HG02970 (cell line): ENCODE results near the gene IDUA.

Experiments used
- ATAC-seq: cut with Tn5 transposase; IDR thresholded peaks from one replicate; pipeline ENCODE4 v1.9.1; 2021; ENCODE audit warnings: mild to moderate bottlenecking, moderate library complexity, moderate number of reproducible peaks; ENCODE audit not compliant: unreplicated experiment, low FRiP score

The IDUA gene

DNA sequence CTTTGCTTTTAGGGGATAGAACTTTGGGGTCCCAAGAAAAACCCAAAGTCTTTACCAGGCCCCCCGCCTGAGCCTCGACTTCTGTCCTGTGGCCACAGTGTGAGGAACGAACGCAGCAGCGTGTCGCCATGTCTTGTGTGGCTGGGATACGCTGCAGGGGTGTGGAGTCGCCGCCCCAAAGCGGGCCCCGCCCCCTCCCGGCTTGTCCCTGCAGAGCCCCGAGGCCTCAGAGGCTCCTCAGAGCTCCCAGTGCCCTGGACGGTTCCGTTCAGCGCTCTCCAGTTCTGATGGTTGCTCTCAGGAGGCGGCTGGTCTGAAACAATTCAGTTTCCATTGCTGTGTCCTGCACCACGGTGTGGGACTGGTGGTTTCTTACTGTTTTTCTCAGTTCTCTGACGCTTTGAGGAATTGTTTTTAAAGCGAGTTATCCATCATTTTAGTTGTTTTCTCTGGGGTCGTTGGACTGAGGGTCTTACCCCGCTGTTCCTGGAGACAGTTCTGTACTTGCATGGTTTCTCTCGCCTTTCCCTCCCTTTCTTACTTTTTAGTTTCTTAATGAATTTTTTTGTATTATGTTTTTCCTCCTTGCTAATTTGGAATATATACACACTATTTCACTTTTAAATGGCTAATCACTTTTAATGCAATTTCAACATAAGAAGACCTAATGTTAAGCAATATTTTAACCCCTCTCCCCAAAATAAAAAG lies 1.6 kb upstream of the IDUA start:
- ATAC-seq: no peak

DNA sequence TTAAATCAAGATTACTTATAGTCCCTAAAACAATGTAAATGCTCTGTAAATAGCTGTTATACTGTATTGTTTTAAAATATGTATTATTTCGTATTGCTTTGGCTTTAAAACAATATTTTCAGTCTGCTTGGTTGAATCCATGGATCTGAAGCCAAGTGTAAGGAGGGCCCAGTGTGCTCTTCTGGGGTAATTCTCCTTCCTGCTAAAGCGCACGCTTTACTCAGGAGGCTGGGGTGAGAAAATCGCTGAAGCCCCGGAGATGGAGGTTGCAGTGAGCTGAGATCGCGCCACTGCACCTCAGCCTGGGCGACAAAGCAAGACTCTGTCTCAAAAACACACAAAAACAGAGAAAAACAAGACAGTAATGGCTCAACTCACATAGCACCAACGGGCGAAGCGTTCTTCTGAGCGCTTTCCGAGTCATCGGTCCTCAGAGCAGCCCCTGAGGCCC lies 391 bp upstream of the IDUA start:
- no peak for ATAC-seq

DNA sequence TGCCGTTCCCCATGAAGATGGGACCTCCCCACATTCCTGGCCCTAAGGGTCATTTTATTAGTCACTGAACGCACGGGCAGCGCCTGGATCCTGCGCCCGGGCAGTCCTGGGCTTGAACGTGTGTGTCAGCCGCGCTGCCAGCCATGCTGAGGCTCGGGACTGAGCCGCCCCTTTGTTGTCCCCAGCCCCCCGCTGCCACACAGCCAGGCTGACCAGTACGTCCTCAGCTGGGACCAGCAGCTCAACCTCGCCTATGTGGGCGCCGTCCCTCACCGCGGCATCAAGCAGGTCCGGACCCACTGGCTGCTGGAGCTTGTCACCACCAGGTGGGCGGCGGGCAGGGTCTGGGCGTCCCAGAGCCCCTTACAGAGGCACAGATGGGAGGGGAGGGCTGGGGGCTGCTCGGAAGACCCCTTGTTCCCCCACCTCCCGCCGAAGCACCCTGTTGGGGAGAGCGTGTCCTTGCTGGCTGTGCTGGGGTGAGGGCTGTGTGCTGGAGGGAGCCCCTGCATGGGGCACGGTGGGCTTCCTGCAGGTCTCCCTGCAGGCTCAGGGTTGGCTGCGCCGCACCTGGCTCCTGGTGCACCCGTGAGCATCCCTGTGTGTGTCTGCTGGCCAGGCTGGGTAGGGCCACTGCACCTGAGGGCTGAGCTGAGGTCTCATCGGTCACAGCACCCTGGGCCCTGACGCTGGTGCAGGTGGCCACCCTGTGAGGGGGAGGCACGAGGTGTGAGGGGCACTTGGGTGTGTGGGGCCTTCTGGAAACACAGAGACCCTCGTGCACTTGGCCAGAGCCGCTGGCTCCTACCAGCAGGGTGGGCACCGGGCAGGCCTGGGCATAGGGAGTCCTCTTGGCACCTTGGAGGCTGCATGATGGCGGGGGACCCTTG lies 1.0 kb downstream of the IDUA start:
- ATAC-seq: no peak

DNA sequence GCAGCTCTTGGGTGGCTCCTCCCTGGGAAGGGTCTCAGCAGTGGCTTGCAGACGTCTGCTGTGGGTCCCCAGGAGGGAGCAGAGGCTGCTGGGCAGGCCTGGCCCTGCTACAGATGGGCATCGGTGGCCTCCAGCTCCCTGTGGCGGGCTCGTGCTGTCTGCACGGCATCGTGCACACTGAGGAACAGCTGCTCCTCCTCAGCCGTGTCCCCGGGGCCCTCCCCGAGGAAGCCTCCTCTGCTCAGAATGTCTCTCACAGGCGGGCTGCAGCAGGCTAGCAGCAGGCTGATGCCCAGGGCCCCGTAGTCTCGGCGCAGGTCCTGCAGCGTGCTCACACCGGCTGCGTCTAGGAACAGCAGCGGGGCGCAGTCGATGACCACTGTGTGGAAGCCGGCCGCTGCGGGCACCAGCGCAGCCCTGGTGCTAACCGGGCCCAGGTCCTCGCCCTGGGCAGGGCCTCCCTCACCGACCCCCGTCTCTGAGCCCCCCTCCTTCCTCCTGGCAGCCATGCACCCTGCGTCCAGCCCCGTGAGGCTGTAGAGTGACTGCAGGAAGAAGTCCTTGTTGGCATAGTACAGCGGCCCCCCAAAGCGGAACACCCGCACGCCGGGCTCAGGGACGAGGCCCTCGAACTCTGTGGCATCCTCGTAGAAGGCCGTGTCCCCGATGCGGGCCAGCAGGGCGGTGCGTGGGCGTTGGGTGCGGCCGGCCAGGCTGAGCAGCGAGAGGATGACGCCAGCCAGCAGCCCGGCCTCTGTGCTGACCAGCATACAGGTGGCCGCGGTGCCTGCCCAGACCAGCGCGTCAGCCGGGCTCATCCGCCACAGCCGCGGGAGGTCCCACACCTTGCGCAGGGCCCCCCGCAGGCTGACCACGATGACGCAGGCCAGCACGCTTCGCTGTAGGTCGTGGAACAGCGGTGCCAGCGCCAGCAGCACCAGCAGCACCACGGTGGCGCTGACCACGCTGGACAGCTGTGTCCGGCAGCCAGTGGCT lies 2.2 kb downstream of the IDUA start:
- no peak for ATAC-seq

DNA sequence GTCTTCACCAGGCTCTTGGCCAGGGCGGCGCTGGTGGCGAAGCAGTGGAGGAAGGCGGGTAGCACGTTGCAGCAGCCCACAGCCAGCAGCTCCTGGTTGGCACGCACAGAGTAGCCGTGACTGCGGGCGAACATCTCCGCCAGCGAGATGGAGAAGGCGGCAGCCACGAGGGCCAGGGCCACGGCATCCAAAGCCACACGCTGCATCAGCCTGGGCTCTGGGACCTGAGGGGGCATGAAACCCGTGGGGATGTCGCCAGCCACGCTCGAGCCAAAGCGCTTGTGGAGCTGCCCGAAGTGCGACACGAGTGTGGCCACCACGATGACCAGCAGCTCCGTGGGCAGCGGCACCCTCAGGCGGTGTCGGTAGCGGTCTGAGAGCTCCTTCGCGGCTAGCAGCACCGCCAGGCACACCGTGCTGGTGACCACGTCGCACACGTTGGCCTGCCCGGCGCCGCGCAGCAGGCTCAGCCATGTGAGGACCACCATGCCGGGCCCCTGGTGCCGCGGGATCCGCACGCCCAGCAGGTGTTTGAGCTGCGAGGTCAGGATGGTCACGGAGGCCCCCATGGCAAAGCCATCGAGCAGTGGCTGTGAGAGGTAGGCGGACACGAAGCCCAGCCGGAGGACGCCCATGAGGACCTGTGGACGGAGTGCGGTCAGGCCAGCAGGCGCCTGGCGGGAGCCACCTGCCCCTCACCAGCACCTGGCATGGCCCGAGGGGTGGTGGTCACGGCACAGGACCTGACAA lies 3.1 kb downstream of the IDUA start:
- ATAC-seq: no peak

DNA sequence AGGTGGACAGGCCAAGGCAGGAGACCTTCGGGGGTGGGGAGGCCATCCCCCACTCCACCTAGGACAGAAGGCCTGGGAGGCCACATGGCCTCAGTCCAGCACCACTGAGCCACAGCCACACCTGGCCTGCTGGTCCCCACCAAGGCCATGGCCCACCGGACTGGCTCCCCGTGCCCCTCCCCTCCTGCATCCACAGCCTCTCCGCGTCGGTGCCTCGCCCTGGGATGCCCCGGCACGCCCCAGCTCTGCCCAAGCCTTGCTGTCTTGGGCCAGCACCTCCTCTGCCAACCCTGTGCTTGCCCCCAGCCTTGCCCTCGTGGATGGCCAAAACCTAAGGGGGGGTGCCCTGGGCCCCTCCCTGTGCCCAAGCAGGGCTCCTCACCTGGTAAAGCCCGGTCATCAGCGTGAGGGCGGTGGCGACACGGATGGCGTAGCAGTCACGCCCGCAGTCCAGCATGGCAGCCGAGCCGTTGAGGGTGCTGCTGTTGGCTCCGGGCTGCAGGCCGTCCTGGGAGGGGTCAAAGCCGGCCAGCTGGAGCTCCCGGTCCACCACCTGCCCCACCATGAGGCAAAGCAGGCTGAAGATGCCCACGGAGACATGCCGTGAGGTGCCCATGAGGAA lies 4.0 kb downstream of the IDUA start:
- ATAC-seq: no peak

DNA sequence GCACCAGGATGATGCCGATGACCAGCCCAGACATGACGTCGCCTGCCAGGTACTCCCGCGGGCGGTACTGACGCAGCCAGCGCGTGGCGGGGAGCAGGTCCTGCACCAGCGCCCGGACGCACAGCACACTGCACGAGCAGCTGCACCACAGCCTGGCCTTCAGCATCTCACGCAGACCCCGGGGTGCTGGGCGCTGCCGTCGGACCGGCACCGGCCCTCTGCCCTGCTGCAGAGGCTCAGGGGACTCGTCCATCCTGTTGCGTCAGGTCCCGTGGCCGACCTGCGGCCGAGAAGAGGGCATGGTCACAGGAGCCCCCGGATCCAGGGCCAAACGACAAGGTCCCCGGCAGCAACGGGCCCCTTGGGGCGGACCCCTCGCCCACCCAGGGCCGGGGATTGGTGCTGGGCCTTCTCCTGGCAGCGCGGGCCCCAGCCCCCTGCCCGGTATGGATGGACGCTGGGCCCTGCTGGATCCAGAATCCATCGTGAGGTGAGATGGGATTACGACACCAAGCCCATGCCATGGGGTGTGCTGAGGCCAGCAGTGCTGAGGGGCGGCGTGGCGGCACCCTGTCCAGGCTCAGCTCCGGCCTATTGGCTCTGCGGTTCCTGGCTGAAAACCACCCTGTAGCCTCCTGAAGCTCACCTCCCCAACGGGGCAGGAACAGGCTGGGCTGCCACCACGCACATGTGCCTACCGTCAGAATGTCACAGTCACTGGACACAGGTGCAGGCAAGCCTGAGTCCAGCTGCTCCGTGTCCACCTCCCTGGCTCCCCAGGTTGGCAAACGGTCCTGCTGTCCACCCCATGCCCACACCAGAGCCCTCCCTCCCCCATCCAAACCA lies 4.8 kb downstream of the IDUA start:
- ATAC-seq: no peak

DNA sequence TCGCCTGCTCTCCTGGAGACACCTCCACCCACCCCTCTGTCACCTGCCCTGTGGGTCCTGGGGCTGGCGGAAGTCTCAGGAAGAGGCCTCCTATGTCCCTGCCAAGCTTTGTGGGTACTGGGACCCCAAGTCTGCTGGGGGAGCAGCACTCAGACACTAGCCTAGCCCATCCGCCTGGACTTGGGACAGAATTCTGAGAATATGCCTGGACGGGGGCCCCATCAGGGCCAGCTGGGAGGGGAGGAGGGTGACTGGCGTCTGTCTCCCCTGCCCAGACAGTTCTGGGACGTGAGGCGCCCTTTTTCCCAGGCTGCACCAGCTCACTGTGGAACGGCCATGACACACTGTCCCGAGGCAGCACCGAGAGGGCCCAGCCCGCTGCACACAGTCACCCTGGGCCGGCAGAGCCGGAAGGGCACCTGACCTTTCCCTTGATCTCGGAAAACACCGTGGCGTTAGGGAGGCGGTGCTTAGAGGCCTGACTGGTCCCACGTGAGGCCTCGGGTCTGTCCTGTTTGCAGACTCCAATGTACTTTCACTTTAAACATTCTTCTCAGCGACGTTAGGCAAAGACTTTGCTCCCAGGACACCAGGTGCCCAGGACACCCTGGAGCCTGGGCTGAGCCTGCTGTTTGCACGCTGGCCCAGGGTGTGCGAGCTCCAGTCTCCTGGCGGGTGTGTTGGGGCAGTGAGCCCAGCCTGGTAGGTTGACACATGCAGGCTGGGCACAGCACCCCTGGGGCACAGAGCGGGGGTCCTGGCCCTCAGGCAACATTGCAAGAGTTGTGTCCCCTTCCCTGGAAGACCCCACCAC lies 5.7 kb downstream of the IDUA start:
- no peak for ATAC-seq

DNA sequence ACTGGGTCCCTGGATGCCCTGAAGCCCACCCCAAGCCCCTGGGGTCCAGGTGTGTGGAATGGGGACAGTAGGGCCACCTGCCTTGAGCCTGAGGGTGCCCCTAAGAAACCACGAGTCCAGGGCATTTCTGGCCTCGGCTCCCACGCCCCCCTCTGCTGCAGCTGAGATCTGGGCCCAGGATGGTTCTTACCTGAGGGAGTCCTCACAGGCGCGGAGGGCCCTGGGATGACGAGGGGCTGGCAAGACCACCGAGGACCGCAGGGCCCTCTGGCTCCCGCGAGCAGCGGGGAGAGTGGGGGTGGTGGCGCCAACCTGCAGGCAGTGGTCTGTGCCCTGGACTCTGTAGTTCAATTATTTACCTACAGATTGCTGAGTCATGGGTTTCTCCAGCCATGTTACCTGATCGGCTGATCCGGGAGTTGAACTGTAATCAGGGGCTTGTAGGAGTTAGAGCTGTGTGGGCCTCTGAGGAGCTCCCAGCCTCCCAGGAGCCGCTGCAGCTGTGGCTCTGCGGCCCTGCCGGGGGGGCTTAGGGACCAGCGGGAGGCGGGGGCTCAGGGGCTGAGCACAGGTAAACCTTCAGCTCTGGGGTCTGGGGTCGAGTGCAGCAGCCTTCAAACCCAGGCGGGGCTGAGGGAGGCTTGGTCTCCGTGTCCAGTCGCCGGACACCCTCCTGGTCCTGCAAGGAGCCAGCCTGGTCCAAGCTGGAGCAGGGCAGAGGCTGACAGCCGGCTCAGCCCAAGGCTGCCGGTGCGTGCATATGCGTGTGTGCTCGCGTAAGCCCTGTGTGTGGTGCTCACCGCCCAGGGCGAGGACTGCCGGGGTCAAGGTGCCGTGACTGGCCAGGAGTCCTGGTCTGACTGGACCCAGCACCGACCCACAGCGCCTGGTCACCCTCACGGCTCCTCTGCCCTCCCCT lies 6.5 kb downstream of the IDUA start, which contains the start of gene SLC26A1:
SLC26A1 (minus strand) TSS at position 294 of the 919 bp plus-strand sequence. CDS start 1,701 bp downstream, outside the sequence.
- ATAC-seq: no peak

DNA sequence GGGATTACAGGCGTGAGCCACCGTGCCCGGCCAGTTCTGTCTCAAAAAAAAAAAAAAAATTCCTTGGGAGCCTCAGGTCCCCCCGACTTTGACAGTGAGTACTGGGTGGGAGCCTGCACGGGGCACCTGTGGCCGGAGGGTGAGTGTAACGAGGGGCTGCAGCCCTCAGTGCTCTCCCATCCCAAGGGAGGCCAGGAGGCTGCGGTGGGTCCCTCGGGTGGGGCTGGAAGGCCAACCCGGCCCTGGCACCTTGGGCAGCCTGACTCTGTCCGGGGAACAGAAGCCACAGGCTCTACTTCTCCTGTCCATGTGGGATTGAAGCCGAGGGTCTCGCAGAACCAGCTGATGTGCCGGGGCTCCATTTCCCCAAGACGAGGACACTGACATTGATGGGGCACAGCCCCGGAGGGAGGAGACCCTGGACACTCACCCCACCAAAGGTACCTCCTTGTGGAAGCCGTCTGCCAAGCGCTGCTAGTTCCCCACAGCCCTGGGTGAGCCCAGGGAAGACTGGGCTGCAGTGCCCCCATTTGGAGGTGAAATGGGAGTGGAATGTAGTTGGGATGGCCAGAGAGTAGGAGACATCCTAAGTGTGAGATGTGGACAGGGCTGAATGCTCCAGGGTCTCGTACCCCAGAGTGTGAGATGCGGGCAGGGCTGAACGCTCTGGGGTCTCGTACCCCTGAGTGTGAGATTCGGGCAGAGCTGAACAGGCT lies 8.6 kb downstream of the IDUA start:
- ATAC-seq: no peak

DNA sequence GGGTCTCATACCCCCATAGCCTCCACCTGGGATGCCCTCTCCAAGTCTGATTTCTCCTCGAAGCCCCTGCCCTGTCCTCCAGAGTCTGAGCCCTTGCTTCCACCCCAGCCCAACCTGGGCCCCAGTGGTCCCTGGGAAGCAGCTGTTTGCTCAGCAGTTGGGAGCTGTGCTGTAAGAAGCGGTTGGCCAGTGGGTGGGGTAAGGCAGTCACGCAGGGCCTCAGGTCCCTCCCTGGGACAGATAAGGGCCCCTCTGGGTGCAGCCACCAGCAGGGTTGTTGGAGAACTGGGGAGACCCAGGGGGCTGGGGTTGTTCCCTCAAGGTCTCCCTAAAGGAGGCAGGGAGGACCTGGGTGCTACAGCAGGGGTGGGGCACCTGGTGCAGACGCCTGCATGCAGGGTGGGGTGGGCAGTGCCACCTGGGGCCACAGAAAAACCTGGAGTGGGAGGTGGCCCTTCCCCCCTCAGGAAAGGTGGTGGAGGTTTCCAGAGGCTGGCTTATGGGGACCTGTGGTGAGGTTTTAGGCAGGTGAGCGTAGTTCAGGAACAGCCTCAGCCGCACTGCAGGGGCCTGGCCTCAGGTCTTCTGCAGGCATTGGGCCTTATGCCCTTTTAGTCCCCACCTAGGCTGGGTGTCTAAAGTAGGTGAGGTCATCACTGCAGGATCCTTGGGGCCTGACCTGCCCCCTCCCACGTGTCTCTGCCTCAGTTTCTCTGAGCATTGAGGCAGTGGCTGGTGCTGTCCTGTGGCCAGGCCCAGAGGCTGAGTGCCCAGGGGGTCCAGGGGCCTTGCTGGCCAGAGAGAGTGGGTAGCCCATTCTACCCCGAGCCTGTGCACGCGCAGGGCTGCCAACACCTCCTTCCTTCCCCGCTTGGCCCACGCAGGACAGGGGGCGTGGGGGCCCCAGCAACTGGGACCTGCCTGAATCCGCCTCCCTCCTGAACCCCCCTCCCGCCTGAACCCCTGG lies 9.5 kb downstream of the IDUA start:
- no peak for ATAC-seq

DNA sequence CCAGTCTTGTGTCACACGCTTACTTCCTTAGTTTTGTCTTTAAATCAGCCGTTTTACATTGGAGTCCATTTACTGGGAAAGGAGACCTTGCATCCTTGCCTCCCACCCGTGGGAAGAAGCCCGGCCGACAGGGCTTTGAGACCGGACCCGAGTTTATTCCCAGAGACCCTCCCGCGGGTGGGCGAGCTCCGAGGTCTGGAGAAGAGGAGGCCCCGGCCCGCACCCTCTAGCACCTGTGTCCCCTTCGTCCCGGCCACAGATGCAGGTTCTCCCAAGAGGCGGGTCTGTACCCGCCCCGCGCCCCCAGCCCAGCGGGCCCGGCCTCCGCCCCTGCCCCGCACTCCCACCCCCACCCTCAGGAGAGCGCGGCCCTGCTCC lies 10.1 kb downstream of the IDUA start:
- no peak for ATAC-seq

DNA sequence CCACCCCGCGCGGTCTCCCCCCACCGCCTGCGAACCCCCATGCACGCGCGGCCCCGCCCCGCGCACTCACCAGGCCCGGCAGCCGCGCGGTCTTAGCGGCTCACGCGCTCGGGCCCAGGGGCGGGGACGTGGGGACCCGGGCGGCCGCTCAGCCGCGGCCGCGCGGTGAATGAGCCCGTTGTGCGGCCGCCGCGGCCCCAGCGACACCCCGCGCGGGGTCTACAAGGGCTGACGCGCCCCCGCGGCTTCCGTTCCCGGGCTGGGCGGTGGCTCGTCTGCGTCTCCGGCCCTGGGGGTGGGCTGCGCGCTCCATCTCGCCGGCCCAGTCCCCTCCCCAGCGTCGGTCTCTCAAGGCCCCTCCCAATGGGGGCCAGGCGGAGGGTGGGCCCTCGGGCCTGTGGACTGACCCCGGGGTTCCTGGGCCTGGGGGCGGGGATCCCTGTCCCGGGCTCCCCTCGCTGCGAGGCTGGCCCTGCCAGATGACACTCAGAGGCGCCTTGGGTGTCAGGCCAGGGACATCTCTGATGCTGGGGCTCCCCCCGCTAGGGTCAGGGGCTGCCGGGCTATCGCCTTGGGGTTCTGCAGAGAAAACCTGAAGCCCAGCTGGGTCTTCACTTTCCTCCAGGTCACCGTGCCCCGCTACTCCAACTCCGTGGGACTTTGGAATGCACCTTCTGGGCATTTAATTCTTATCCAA lies 10.7 kb downstream of the IDUA start:
- ATAC-seq: no peak

DNA sequence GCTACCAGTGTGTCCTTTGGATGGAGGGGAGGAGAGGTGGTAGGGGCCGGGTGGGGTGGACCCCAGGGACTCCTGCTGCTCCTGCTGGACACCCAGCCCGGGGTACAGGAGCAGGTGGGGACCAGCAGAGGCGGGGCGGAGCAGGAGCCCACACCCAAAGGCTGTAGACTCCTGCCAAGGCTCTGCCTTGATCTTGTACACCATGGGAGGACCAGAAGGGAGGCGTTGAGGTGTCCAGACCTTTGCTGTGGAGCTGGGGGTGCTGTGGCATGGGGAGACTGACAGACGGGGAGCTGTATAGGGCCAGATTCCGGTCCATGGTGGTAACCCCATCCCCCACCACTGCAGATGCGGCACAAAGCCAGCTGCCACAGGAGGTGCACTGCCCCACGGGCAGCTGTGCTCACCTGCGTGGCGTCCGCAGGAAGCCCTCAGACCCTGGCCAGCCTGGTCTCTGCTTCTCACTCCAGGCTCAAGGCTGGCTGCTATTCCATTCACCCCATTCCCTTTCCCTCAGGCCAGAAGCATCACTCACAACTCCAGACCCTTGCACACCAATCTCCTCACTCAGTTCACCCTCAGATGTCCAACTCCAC lies 11.3 kb downstream of the IDUA start:
- ATAC-seq: no peak
